ENCODE data around the gene ATP6V0A1.
"Not testable (repeated sequence)": the region's sequence is repeated elsewhere in the genome, so short reads cannot be mapped to it uniquely, and the experiment has no call there.

The ATP6V0A1 gene

DNA sequence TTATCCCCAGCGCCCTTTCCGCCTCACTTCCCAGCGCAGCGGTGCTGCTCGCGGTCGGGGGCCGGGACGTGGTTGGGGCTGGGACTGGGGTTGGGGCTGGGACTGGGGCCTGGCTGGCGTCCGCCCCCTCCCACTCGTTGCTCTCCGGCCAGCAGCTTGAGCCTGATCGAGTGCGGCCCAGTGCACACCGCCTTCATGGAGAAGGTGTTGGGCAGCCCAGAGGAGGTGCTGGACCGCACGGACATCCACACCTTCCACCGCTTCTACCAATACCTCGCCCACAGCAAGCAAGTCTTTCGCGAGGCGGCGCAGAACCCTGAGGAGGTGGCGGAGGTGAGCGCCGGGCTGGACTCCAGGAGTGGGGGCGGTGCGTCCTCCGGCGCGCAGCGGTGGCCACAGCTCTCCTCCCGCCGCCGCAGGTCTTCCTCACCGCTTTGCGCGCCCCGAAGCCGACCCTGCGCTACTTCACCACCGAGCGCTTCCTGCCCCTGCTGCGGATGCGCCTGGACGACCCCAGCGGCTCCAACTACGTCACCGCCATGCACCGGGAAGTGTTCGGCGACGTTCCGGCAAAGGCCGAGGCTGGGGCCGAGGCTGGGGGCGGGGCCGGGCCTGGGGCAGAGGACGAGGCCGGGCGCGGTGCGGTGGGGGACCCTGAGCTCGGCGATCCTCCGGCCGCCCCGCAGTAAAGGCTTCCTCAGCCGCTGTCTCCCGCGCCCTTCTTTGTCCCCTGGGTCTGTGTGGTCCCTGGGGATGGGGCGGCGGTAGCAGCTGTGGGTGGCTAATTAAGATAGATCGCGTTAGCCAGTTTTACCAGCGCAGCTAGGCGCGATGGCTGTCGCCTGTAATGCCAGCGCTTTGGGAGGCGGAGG lies 95.8 kb downstream of the ATP6V0A1 start:
- TF ChIP-seq, protein P1, sequence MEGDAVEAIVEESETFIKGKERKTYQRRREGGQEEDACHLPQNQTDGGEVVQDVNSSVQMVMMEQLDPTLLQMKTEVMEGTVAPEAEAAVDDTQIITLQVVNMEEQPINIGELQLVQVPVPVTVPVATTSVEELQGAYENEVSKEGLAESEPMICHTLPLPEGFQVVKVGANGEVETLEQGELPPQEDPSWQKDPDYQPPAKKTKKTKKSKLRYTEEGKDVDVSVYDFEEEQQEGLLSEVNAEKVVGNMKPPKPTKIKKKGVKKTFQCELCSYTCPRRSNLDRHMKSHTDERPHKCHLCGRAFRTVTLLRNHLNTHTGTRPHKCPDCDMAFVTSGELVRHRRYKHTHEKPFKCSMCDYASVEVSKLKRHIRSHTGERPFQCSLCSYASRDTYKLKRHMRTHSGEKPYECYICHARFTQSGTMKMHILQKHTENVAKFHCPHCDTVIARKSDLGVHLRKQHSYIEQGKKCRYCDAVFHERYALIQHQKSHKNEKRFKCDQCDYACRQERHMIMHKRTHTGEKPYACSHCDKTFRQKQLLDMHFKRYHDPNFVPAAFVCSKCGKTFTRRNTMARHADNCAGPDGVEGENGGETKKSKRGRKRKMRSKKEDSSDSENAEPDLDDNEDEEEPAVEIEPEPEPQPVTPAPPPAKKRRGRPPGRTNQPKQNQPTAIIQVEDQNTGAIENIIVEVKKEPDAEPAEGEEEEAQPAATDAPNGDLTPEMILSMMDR (IDR thresholded peaks at IDR 0.05; ENCODE audit: low read depth, low read length): no peak

DNA sequence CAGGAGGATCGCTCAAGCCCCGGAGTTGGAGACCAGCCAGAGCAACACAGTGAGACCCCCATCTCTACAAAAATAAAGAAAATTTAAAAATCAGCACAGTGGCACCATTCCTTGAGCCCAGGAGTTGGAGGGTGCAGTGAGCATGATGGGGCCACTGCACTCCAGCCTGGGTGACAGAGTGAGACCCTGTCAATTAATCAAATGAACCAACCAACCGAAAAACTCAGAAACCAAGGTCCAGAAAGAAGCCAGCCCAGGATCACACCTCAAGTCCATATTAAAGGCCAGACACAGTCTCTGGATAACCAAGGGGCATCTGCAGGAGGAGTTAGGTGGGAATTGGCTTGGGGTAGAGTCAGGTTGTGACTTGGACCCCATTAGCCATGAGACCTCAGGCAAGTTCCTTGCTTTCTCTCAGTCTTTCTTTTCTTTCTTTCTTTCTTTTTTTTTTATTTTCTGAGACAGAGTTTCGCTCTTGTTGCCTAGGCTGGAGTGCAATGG lies 96.5 kb downstream of the ATP6V0A1 start:
- TF ChIP-seq, protein P1 (IDR thresholded peaks at IDR 0.05; ENCODE audit: low read depth, low read length): no peak
- peak overlapping the region; percentile 81 for H3K4me3 ChIP-seq (ENCODE audit: low read depth, low read length)

More for the DNA sequence above, 95.8 kb downstream of the ATP6V0A1 start:
- H3K4me3 ChIP-seq (ENCODE audit: low read depth, low read length): peak overlapping the region; percentile 81

DNA sequence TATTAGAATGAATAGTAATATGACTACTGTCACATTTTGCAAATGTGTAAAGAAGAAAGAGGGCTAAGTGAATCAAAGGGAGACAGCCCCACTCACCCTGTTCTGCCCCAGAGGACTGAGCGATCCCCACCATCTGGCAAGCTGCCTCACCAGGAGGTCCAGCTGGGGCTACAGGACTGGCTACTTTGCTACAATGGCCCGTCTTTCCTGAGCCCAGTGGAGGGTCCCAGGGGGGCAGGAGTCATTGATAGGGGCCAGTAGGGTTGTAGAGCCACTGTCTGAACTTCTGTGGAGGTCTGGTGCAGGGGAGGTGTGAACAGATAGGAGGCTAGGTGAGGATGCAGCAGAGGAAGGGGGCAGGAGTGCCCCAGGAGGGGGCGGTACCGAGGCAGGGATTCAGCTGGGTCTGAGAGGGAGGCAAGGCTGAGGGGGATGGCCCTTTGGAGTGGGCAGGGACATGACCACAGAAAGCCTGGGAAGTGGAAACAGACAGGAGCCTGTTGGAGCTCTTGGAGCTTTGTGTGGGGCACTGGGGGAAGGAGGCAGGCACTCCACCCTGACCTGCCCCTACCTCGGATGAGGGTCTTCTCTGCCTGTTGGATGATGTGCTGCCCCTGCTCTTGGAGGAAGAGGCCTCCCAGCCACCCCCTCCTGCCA lies 97.4 kb downstream of the ATP6V0A1 start:
- TF ChIP-seq, protein P1 (IDR thresholded peaks at IDR 0.05; ENCODE audit: low read depth, low read length): peak; percentile 16; the same call in 1 of the 2 replicates
- H3K4me3 ChIP-seq (ENCODE audit: low read depth, low read length): not testable (repeated sequence)

DNA sequence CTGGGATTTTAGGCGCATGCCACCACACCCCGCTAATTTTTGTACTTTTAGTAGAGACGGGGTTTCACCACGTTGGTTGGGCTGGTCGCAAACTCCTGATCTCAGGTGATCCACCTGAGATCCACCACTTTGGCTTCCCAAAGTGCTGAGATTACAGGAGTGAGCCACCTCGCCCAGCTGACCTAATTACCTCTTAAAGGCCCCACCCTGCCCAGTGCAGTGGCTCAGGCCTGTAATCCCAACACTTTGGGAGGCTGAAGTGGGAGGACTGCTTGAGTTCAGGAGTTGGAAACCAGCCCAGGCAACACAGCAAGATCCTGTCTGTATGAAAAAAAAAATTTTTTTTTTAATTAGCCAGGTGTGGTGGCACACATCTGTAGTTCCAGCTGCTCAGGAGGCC lies 100.4 kb downstream of the ATP6V0A1 start:
- TF ChIP-seq, protein P1 (IDR thresholded peaks at IDR 0.05; ENCODE audit: low read depth, low read length): no peak
- no peak overlapping the region for H3K4me3 ChIP-seq (ENCODE audit: low read depth, low read length)

DNA sequence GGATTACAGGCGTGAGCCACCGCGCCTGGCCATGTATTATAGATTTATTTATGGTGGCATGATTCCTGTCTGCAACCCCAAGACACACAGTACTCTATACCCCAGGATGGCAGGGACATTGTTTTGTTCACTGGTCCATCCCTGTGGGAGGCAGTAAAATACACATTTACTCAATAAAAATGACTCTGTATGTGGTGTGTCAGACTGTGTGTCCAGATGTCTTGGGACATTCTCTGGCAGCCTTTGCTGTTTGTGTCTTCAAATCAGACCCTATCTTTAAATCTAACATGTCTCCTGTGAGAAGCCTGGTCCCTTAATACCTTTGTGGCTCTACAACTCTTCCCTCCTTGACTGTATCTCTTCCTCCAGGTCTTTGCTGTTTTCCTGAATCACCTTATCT lies 101.6 kb downstream of the ATP6V0A1 start:
- no peak overlapping the region for H3K4me3 ChIP-seq (ENCODE audit: low read depth, low read length)
- TF ChIP-seq, protein P1 (IDR thresholded peaks at IDR 0.05; ENCODE audit: low read depth, low read length): no peak

DNA sequence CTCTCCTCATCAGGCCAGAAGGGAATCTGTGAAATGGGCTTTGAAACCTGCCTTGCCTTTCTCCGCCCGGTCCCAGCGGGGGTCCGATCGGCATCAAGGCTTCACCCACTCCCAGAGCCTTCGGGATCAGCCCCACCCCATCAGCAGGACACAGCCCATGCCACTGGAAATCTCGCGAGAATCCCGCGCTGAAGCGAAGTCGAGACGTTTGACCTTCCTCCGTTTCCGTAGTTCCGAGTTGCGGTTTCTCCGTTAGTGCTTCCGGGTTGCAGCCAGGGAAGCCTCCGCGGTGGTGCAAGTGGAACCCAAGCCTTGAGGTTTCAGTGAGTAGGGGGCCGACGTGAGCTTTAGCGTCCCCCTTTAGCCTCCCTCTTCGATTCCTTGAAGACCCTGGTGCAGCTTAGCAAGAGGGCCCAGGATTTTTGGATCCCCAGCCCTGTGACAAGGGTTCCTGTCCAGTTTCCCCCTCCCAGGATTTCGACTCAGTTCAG lies 103.3 kb downstream of the ATP6V0A1 start, which contains the start of gene COASY:
Gene COASY (plus strand): TSS at position 252 of the 491 bp plus-strand sequence. CDS start 475 bp downstream, outside the sequence.
- TF ChIP-seq, protein P1 (IDR thresholded peaks at IDR 0.05; ENCODE audit: low read depth, low read length): no peak
- H3K4me3 ChIP-seq (ENCODE audit: low read depth, low read length): peak within 1 kb of the TSS; percentile 95

All from WI38 (cell line).